ENCODE results near the gene LILRB4.

GRCh38 chr19:54614726-54615125 is 48.1 kb upstream of the LILRB4 start:
- TF ChIP-seq POU5F1 (IDR thresholded peaks at IDR 0.05; ENCODE audit: borderline replicate concordance, low read depth, low read length, partially characterized antibody) (no peak), CTCF (IDR thresholded peaks at IDR 0.05 in 2 of 3, conservative IDR thresholded peaks at IDR 0.05 in 1 of 3; ENCODE audit: insufficient read depth in 2 of 3, low read depth in 1 of 3, low read length in 3 of 3) (no peak), MTA3 (IDR thresholded peaks at IDR 0.05; ENCODE audit: borderline replicate concordance) (no peak), MAX (CRISPR knock-in tag; IDR thresholded peaks at IDR 0.05) (no peak), KAT7 (CRISPR knock-in tag; IDR thresholded peaks at IDR 0.05; ENCODE audit: borderline replicate concordance) (no peak), NUFIP1 (IDR thresholded peaks at IDR 0.05; ENCODE audit: partially characterized antibody) (no peak), NFXL1 (CRISPR knock-in tag; IDR thresholded peaks at IDR 0.05) (no peak), ZBTB33 (CRISPR knock-in tag; IDR thresholded peaks at IDR 0.05) (no peak), RFX5 (IDR thresholded peaks at IDR 0.05; ENCODE audit: low read depth, low read length) (no peak), SRF (CRISPR knock-in tag; IDR thresholded peaks at IDR 0.05) (no peak), ZNF3 (CRISPR knock-in tag; IDR thresholded peaks at IDR 0.05) (no peak), ETV5 (CRISPR knock-in tag; IDR thresholded peaks at IDR 0.05; ENCODE audit: low read depth) (no peak), ZHX1 (conservative IDR thresholded peaks at IDR 0.05; ENCODE audit: low read length) (no peak)

All from K562 (cell line).